ENCODE data around the gene IPPK.

The IPPK gene

DNA sequence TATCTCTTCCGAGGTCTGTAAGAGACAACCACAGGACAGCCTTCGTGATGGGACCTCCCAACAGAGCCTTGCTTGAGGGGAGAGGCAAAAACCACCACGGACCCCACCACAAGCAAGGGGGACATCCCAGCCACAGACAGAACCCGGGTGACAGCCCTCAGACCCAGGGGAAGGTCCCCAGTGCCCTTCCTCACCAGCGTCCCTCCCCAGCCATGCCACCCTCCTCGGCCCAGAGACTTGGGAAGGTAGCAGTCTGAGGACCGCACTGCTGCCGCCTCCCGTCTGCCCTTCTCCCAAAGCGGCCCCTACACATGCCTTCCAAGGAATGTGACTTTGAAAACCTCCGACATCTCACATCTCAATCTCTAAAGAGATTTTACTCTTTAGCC is 13.4 kb downstream of the IPPK start:
- no peak for DNase-seq

DNA sequence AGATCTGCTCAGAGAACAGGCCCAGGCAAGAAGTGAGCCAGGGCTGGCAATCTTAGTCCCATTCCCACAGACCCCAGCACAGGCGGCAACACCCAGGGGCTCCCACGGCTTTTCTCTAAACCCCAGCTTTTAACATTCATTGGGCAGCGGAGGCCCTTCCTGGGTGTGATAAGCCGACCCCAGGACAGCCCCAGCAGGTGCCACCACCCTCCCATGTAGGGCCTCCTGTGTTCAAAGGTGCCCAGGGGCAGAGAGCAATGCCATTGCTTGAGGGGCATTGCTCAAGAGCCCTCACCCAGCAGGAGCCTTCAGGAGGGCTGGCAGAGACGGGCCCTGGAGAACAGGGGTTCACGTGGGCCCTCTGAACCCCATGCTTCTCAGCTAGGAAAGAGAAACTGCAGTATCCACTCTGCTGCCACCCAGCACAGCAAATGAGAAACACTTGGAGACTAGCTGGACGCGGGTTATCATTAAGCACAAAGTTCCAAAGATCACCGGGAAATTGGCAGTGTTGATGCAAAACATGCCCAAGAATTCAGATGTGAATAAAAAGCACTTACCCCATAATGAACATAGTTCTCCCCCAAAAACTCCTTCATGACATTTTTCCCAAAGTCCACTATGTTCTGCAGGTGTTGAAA is 13.9 kb downstream of the IPPK start:
- DNase-seq, result no peak

DNA sequence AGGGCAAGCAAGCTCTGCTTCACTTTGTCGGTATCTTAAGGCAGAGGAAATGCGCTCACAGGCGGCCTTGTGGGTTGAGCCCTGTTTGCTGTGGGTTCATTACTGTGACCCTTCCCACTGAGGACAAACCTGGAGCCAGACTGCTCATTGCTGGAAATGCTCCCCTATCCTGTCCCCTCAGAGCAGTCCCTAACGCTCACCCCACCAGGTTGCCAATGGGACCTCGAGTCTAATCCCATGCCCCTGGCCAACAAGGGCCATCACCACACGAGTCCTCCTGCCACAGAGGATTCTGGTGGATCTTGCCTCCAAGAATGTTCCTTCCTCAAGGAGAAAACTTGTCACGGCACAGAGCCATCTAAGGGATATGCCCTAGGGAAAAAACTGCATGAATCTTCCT is 14.6 kb downstream of the IPPK start:
- DNase-seq, result no peak

DNA sequence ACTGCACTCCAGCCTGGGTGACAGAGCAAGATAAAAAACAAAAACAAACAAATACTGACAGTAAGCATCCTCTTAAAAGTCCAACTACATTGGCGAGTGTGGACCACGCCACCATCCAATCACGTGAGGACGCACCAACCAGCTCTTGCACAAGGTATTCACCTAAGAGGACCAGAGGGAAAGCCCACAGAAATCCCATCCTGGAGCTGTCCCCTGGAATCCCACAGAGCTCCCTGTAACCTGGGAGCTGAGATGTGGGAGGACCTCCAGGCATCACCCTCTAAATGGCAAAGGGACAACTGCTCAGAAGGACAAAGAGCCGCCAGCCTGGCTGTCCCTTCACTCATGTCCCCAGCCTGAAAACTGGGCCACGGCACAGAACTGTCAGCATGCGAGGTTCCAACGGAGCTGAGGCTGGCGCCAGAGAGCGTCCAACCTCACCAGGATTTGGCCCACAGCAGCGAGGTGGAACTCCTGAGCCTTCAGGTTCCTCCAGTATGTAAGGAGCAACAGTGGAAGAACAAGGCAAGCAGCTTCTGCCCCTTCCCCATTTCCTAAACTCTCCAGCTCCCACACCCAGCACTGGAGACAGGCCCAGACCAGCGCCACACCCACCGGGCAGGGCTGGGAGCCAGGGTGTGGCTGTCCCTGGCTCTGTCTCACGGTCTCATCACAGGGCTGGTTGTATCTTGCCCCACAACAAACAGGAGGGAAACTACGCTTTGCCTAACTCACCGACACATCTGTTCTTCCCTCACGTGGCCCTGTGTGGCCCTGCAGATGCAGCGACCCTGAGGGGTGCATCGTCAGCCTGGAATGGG is 15.2 kb downstream of the IPPK start:
- no peak for DNase-seq

DNA sequence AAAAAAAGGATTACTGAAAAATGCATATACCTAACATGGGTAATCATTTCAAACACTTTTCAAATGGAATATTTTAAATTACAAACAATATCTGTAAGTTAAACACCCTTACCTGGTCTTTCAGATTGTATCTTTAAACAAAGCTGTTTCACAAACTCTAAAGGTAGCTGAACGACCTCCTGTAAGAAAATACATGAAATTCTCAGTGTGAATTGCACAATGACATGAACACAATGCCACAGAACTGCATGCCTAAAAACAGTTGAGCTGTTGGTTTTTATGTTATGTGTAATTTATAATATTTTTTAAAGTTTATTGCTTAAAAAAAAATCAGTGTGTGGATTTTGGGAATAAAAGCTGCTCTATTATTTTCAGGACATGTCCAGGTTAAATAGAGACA is 17.5 kb downstream of the IPPK start:
- no peak for DNase-seq

DNA sequence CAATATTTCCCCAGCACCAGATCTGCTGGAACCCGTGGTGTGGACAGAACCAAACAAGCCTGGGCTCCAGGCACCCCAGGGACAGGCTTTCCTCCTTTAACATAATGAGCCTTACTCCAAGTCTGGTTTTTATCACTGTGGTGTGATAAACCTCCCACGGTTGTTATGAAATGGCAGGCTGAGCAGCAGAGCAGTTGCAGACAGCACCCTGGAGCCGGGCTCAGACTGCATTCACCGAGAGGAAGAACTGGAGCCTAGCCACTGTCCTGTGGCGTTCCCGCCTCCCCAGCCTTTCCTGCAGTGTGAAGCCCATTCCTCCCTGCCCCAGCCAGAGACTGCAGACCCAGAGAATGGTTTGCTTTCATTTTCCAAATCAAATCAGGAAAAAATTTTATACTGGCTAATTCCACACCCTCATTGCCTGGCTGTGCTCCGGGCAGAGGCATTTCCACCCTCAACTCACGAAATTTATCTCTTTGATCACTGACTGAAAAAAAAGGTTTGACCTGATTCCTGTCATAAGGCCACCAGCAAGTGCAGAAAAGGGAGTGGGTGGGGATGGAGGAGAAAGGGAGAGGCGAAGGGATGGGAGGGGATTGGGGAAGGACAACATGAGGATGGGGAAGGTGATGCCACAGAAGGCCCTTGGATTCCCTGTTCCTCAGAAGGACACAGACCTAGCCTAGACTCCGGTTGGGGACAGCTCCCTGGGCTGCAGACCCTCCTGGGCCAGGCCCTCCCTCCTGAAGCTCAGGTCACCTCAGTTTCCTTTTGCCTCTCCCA is 18.9 kb downstream of the IPPK start:
- no peak for DNase-seq

DNA sequence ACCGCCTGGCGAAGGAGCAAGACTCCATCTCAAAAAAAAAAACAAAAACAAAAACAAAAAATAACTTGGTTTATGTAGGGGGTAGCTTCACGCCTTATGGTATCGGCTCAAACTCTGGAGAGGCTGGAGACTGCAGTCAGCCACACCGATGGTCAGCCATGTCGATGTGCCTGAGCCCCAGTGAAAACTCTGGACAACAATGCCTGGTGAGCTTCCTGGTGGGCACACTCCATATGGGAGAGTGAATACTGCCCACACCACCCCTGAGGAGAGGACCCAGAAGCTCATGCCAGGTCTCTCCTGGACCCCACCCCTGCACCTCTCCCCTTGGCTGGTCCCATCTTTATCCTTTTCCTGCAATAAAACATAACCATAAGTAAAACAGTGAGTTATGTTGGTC is 19.6 kb downstream of the IPPK start:
- DNase-seq, result no peak

DNA sequence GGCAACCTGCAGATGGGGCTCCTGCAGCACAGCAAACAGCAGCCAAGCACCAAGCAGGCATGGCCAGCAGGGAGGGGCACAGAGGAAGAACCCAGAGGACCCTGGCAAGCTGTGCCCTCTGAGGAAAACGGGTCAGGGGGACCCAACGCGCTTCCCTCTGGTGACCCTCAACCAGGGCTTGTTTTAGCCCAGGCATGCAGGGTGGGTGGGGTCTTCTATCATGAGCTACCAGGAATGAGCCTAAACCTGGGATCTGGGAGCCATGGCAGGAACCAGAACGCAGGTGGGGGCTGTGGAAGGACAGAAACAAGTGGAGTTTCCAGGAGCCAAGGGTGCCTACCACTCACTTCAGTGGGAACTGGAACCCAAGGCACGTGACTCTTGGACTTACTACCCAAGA is 20.9 kb downstream of the IPPK start:
- no peak for DNase-seq

DNA sequence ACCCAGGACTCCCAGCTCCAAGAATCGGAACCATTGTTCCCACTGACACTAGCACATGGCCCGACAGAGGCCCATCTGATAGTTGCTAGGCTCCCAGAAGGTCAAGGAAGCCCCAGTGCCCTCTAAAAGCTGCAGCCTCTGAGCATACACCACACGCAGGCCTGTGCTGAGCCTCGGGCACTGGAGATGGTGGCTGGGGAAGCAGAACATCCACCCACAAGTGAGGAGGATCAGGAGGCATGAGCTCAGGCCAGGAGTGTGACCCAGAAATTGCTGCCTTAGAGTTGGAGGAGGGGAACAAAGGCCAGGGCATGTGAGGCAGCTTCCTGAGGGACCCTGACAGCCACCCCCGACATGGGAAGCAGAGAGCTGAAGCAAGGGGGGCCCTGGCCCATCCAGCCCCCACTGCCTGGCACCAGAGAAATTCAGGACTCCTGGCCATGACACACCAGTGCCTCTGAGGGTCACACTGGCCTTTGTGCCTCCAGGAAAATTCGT is 21.4 kb downstream of the IPPK start:
- DNase-seq, result no peak

DNA sequence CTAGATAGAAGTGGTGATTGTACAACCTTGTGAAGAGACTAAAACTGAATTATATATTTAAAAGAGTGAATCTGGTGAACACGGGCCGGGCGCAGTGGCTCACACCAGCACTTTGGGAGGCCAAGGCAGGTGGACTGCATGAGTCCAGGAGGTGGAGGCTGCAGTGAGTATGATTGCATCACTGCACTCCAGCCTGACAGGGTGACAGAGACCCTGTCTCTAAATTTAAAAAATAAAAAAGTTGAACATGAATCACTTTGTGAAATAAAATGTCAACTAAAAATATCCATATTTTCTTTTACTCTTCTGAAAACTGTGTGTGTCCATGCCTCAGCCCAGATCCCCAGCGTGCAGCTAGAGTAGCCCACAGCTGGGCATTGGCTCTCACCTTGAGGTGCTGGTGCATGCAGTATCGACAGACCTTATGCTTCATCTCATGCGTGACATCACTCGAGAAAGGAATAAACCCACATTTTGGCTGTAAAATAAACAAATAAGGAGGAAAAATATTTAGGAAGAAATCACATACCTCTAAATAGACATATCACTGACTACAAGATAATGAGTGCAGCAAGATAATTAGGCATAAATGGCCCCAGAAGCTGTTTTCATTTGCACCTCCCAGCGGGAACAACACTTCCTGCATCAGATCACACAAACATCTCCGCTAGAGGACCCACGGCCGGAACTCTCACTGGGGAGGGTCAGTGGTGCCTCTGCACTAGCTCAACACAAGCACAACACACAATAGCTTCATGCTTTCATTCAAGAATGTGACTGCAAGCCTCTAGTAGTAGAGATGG is 22.1 kb downstream of the IPPK start:
- no peak for DNase-seq

DNA sequence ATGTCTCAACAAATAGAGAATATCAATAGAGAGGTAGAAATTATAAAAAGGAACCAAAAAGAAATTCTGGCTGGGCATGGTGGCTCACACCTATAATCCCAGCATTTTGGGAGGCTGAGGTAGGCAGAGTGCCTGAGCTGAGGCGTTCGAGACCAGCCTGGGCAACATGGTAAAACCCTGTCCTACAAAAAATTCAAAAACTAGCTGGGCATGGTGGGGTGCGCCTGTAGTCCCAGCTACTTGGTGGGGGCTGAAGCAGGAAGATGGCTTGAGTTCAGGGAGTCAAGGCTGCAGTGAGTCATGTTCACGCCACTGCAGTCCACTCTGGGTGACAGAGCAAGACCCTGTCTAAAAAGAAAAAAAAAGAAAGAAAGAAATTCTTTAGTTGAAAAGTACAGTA is 24.9 kb downstream of the IPPK start:
- DNase-seq, result no peak

DNA sequence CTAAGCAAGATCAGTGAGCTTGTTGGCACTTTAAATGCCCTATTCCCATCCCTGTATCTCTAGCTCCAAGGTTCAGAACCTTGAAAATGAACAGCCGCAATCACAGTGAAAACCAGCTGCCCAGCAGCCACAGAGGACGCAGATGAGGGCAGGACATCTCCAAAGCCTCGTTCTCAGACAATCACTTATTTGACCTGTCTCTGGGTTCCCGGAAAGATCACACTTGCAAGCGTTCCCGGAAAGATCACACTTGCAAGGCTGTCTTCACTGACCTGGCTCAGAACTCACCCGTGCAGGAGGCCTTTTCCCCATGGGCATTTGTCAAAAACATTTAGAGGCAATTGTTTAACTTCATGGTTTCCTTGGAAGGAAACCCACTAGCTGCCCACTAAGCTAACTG is 25.7 kb downstream of the IPPK start:
- DNase-seq, result no peak

DNA sequence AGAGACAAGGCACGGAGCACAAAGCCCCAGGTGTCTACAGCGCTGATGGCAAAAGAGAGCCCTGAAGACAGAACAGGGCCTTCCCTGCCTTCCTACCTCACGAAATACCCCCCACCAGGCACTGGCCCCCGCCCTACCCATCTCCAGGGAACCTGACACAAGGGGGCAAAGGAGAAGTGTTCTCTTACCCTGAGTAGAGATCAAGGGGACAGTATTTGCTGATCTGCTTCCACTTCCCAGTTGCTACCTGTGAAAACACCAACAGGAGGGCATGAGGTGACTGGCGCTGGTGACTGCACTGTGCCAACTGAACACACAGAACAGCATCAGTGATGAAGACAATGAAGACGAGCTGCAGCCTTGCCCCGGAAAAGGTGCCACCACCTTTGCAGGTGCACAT is 27.4 kb downstream of the IPPK start:
- DNase-seq, result no peak

DNA sequence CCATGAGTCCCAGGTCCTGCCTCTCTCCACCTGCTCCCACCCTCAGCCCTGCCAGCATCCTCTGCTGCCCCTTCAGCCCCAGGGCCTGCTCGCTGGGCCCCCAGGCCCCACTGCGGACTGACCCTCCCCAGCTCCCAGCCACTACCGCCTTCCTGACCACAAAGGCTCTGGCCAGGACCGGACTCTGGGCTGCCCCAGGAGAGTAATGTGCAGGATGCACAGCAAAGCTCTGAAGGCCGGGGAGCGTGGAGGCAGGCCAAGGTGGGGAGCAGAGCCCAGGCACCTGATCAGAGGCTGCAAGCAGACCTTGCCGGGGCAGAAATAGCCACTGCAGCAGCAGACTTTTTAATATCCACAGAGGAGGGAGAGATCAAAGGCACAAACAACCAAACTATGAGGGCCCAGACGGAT is 27.9 kb downstream of the IPPK start:
- no peak for DNase-seq

DNA sequence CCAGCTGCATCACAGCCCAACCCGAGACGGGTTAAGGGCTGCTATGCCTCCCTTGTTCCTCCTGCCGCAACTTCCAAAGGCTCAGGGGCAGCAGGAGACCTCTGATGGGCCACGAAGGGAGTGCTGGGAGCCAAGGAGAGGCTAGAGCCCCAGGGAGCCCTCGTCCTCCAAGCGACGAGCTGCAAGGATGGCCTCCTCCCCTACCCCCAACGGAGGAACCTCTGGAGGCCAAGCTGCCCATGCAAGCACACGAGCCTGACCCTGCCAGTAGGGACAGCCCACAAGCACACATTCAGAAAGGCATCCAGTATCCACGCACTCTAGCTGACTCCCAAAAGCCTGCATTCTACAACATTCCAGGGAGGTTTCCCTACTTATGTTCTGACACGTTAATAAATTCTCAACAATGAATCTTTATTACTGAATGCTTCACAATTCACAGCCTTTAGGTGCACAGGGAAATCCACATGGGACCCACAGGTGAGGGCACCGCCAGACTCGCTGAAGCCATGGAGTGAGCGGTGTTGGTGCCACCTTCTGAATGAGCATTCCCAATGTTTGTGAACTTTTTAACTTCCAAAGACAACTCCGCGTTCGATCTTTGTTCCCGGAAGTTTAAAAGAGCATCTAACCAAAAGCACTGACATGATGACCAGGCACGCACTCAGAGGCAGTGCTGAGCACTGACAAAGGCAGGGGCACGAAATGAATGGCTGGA is 28.7 kb downstream of the IPPK start:
- DNase-seq, result no peak

DNA sequence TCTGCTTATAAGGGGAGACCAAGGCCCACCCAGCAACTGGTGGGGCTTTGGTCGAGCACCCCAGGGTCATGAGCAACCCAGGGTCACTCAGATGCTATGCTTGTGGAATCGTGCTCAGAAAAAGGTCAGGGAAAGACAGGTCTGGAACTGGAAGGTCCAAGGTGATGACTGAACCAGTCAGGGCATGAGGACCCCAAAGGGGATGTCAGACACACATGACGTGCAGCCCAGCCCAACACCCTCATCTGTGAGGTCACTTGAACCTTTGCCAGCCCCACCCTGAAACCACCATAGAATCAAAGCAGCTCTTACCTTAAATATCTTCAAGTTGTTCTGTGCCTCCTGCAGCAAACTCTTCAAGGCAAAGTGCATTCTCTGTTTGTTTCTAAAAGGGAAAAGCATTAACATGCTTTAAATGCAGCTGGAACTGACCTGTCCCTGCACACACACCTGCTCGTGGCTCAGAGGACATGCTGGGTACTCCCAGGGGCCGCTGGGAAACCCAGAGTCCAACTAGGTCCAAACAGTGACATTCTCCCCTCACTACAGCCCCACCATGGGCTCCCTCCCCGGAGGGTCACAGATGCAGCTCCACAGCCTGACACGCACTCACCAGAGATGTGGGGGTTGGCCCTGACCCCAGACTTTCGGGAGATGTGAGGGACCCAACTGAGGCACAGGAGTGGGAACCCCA is 29.4 kb downstream of the IPPK start:
- no peak for DNase-seq

DNA sequence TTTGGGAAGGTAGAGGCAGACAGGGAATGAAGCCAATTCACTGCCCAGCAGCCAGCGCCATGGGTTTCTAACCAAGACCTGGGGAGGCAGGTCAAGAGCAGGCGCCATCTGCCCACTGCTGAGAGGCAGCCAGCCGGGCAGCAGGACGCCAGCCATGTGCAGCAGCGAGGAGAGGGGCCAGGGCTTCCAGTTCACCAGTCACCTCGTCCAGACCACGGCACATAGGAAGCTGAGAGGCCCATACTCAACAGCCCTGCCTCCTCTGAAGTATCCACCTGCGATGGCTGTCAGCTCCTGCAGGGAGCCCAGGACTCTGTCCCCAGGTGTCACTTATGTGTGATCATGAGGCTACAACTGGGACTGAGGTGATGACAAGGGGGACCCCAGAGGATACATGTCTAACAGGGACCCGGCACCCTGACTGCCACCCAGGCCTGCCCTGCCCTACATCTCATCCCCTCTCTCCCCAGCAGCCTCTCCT is 30.1 kb downstream of the IPPK start:
- no peak for DNase-seq

DNA sequence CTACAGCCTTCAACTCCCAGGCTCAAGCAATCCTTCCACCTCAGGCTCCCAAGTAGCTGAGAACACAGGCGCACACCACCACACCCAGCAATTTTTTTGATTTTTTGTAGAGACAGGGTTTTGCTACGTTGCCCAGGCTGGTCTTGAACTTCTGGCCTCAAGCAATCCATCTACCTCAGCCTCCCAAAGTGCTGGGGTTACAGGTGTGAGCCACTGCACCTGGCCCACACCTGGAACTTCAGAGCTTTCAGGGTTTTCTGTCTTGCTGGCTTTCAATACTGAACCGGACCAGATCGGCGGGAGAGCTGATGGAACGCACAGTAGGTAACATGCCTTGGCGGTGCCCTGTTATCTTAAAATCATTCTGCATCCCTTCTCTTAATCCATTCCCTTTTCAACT is 30.8 kb downstream of the IPPK start:
- no peak for DNase-seq

DNA sequence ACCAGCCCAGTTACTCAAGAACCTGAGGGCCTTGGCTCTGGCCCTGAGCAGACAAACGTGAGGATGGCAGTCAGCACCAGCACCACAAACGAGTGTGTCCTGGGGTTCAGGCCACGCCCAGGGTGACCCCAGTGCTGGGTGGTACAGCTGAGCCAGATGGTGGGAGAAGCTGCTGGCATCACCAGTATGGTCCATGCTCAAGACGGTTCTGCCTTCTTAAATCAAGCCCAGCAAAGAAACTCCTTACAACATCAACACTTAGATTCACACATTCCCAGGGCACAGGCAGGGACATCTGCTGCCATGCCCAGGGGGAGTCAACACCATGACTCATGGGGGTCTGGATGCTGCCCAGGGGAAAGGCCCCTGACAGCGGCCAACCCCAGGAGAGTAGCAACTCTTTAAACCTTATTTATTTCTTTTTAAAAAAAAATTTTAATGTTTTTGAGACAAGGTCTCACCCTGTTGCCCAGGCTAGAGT is 31.3 kb downstream of the IPPK start:
- no peak for DNase-seq

DNA sequence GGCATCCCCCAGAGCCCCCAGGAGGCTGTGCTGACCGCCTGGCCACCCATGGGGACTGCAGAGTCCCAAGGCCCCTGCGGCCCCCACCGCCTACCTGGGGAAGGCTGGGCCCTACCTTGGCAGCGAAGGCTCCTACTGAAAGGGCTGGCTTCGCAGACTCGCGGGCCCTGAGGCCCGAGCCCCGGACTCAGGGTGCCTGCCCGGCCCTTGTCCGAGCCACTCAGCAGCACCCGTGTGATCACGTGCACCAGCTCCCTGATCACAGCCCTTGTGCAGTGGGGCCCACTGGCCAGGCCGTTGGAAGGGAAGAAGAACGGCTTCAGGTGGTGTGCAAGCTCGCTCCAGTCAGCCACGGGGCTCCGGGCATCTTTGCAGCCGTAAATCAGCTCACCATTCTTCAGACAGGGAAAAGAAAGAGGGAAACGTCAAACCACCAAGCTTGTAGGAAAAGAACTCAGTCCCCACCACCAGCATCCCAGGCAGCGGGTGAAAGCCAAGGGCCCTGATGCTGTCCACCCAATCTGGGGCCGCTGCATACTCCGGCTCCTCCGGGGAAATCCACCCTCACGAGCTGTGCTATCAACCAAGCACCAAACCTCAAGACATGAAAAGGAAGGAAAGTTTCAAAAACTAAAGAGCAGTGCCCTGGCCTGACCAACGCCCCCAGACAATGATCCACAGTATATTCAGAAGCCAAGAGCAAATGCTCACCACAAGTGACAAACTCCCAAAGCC is 31.9 kb downstream of the IPPK start:
- DNase-seq, result no peak

DNA sequence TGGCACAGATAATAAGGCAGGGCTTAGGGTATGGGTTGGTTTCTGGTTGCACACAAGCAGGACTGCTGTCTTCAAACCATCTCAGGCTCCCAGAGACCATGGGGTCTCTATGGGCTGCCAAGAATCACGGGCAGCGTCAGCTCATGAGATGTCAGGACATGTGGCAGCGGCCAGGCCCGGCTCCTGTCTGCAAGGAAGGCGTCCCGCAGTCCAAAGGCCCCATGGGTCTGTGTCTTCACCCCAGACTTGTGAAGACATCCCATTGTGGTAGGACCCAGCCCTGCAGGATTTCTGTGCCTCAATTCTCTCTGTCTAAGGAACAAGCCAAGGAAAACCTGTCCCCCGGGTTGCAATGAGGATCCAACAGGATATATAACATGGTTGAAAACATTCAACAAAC is 32.6 kb downstream of the IPPK start:
- DNase-seq, result no peak
